A673 (cell line): Measurements from ENCODE around the gene ADORA2B.

ENCODE experiments used
- EZH2 ChIP-seq: fragments of 200-600 bp; sonication (generic); IDR thresholded peaks from 2 replicates; pipeline ENCODE4 v1.6.1; 2017; ENCODE audit warnings: borderline replicate concordance, low read depth, mild to moderate bottlenecking, mixed read lengths, antibody characterized with exemption, low read length; ENCODE audit not compliant: poor library complexity, severe bottlenecking
- TF ChIP-seq, protein P1 (sequence below): fragments of 300-800, 200-600 bp; sonication (generic); conservative IDR thresholded peaks from 2 replicates; pipeline ENCODE4 v1.5.1; 2017; ENCODE audit warnings: low read depth, mild to moderate bottlenecking, antibody characterized with exemption, low read length, moderate library complexity, mixed read lengths

DNA sequence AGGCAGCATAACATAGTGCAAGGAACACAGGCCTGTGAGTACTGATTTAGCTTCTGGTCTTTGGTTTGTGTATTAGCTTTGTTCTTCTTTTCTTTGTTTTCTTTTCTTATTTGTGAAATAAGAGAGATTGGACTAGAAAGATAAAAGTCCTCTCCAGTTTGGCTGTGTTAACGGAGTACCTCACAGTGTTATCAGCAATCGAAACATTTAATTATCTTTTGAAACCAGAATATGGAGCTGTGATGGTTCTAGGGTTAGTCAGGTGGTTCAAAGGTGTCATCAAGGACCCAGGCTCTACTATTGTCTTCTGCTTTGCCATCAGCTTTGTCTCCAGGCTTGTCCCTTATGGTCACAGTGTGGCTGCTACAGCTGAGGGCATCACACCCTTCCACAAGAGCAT is 25.6 kb downstream of the ADORA2B start:
- TF ChIP-seq, protein P1, sequence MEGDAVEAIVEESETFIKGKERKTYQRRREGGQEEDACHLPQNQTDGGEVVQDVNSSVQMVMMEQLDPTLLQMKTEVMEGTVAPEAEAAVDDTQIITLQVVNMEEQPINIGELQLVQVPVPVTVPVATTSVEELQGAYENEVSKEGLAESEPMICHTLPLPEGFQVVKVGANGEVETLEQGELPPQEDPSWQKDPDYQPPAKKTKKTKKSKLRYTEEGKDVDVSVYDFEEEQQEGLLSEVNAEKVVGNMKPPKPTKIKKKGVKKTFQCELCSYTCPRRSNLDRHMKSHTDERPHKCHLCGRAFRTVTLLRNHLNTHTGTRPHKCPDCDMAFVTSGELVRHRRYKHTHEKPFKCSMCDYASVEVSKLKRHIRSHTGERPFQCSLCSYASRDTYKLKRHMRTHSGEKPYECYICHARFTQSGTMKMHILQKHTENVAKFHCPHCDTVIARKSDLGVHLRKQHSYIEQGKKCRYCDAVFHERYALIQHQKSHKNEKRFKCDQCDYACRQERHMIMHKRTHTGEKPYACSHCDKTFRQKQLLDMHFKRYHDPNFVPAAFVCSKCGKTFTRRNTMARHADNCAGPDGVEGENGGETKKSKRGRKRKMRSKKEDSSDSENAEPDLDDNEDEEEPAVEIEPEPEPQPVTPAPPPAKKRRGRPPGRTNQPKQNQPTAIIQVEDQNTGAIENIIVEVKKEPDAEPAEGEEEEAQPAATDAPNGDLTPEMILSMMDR, result no peak
- no peak for TF ChIP-seq EZH2
